ENCODE results near the gene ERCC5.

ERCC5 gene

DNA sequence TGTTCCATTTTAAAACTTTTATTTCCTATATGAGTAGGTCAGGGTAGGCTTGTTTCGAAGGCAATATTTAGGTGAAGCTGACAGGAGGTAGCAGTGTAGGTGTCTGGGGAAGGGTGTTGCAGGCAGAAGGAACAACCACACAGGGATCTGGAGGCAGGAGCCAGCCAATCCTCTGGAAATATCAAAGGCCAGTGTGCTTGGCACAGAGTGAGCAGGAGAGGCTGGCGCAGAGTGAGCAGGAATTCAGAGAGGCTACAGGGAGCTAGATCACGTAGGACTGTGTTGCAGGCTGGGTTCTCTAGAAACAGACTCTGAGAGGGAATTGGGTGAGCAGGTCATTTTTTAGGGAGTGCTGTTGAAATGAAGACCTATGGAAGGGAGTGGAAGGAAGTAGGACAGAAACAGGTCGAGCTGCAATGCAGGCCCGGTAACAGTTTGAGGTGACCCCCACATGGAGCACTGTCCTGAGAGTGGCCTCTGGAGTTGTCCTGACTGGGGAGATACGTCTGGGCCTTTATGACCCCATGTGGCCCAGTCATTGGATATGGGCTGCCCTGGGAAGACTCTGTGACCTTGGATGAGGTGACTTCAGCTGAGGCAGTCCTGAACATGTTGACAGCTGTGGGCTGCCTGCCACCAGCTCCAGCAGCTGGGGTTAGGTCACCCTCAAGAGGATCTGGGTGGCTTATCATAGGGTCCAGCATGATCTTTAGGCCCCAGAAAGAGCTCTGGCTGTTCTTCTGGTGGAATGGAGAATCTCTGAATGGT is 51.7 kb downstream of the ERCC5 start:
- no peak for DNase-seq

DNA sequence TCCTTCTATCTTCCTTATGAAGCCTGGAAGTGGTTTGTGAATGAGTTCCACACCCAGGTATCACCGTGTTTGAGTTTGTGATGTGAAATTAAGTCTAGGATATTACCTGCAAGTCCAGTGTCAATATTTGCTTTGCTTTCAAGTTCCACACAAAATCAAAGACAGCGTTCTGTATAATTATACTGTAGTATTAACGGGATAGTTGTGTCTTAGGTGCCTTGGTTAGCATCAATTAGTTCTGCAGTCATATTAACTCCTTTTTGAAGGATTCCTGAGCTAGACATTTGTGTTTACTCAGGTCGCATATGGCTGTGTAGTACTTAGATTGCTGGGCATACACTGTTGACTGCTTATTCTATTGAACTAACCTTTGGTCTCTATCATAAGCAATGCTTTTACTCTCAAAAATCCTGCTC is 54.4 kb downstream of the ERCC5 start:
- no peak for DNase-seq

DNA sequence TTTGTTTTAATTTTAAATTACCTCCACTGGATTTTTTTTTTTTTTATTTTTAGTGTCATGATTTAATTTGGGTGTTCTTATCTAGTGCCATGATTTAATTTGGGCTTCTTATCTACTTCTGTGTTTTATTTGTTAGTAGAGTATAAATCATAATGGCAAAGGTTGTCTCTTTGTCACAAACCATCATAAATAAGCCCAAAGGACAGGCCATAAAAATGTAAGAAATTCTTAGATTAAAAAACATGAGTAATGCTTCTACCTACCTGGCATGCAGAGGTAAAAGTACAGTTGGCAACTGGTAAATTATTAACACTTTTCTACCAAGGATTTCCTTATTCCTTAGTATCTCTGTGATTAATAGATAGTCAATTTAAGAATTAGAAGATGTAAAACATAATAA is 55.2 kb downstream of the ERCC5 start:
- DNase-seq: no peak

DNA sequence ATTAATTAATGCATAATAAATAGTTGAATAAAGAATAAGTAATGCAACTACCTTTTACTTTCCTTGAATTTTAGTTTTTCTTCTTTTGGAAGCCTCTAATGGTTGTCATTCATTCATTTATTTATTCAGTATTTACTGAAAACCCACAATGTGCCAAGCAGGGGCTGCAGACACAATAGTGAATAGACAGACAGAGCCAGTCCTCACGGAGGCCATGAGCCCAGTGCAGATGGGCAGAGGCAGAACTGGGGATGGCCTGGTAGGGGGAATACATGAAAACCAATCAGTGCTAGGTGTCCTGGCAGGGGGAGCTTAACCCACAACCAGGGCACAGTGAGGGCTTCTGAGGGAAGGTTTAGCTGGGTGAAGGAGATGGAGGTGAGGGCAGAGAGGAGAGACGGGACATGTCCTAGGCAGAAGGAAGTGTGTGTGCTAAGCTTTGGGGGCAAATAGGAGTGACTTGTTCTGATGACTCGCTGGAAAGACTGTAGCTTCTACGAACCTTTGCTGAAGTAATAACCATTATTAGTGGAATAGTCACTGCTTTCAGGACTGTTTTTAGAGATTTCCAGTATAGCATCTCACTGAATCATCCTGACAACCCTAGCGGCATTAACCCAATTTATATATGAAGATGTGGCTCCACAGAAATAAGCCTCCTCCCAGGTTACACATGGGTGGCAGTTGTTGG is 55.9 kb downstream of the ERCC5 start:
- no peak for DNase-seq

DNA sequence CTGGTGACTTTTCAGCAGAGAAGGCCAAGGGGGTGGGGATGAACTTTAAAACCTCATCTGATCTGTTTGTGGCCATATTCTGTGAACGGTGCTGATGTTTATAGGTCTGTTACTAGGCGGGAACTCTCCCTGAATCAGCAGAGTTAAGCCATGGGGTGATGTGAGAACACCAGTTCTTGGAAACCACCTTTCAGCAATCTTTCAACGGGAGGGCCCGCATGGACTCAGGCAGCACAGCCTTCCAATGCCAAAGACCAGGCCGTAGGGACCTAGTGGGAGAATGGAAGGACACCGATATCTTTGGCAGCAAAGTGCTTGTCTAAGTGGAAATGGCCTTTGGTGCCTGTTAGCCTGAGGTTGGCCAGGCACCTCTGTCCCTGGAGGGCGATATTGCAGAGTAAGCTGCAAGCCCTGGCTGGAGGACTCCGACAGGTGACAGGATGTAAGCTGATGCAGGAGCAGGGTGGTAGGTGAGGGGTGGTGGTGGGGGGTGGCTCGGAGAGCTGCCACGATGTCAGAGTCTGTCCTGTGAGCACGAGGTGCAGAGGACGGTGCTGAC is 57.0 kb downstream of the ERCC5 start:
- no peak for DNase-seq

DNA sequence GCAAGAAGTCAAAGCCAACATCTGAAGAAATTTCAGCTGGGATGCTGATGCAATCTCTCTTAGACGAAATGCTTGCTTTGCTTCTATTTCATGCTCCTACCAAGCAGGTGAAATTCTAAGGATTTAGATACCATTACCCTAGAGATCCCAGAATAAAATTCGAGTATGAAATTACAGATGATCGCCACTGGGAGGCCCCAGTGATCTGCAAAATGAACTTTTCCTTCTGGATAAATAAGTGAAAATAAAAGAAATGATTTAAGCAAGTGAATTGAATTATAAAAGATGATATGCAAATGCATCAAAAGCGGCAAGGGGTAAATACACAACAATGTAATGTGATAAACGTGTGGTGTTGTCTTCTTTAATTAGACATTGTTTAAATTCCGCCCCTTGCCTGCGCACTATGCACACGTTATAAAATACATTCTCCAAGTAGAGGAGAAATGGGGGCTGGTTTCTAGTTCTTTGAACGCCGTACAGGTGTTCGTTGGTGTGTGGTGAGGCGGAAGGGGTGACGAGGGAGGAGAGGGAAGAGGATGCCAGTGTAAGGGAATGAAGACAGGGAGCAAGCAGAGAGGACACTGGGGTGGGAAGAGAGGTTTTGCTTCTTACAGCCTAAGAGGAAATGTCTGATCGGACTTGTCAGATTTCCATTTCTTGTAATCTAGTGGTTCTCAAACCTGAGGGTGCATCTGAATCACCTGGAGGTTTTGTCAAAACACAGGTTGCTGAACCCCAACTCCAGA is 58.0 kb downstream of the ERCC5 start:
- no peak for DNase-seq

DNA sequence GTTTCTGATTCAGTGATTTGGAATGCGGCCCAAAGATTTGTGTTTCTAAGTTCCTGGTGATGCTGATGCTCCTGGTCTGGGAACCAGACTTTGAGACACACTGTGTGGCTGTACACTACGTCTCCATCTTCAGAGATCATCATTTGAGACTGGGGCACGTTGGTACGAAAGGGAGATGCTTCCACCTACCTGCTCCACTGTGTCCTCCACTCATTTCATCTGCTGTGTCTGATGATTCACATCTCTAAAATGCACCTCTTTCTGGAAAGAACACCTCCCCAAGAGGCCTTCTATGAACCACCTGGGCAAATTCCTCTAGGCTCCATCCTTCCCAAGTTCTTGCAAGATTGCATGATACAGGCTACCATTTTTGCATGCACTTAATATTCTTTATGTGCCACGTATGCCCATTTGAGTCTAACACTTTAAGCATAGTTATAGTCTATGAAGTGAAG is 58.6 kb downstream of the ERCC5 start:
- no peak for DNase-seq

DNA sequence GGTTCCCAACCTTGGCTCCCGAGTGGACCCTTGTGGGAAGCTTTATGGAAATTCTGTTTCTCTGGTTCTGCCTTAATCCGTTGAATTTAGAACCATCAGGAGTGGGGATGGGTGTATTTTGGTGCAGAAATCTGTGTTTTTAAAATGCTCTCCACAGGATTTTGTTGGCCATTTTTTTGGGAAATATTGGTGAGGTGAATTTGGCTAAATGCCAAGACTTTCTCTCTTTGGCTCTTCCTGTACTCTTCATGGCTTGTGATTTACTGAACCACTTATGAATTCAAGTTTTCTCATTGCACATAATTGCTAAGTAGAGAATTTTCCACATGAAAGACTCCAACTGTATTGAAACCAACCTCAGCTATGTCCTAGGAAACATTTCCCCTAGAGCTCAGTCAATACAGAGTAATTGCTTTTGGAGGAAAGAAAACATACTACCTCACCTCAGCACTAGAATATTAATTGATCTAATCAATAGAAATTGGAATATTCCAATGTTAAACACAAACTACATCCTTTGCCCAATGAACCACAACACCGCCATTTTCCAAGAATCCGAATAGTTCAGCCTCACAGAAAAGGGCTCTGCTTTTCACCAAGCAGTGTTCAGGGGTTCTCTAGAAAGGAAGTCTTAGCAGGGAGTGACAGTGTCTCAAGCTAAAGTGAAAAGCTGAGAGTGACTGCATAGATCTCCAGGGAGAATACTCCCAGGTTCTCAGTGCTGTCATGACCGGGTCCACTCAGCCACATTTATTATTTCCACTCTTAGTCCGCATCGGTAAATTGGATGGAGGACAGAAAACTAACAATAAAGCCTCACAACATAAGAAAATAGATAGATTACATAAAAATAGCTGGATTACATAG is 60.3 kb downstream of the ERCC5 start:
- no peak for DNase-seq

DNA sequence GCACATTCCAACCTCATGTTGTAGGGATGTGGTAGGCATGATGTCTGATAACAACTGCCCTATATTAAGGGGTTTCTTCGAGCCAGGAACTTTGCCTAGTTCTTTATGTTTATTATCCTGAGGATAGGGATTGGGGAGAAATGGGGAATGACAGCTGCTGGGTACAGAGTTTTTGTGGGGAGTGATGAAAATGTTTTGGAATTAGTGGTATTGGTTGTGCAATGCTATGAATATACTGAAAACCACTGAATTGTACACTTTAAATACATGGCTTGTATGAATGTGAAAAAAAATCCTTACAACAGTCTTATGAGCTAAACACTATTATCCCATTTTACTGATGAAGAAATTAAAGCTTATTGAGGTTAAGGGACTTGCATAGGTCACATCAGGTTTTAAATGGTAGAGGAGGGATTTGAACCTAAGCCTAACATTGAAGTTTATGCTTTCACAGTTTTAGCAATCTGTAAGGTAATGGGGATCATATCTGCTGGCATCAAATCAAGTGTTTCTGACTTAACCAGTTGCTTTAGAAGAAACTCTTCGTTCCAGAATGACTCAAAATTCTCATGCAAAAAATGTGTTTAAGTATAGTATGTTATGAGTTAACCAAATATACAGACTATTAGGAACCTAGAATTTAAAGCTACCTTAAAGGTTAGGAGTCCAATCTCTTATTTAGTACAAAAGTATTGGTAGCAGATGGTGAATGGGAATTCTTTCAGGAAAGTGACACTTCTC is 61.4 kb downstream of the ERCC5 start:
- no peak for DNase-seq

DNA sequence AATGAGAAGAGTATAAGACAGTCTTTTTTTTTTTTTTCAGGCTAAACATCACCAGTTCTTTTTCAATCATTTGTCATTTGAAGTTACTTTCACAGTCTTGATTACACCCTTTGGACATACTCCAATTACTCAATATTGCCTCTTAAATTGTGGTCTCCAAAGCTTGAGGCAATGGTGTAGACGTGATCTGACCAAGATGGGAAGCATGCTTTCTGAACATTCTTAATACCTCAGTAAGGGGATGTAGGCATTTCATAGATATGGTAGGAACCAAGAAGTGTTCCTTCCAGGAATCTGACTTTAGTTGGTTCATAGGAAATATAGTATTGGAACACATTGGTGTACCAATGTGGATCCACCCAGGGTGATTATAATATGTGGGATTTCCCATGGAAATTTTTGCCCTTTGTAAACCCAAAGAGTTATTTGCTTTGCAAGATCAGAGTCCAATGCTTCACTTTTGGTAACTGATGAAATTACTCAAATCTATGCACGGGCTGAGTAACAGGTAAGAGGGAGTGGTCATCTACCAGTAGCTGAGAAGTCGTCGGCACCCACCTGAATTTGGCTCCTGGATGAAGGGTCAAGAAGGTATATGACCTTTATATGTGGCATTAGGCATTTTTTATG is 62.2 kb downstream of the ERCC5 start:
- DNase-seq: no peak

DNA sequence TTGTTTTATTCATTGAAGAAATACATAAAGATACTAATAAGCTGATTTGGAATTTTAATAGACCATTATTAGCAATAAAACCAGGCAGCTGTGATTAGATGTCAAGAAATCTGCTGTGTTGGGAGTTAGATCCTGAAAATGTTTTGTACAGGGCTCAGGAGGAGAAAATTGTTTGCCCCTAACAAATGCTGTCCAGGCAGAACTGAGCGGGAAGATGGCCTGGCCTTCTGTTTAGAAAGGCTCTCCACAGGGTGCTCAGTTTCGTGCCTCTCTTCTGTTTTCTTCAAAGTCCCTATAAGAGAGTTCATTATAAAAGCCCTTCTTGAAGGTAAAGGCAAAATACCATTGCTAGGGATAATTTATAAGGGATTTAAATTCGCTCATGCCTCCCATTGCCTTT is 64.1 kb downstream of the ERCC5 start:
- no peak for DNase-seq

DNA sequence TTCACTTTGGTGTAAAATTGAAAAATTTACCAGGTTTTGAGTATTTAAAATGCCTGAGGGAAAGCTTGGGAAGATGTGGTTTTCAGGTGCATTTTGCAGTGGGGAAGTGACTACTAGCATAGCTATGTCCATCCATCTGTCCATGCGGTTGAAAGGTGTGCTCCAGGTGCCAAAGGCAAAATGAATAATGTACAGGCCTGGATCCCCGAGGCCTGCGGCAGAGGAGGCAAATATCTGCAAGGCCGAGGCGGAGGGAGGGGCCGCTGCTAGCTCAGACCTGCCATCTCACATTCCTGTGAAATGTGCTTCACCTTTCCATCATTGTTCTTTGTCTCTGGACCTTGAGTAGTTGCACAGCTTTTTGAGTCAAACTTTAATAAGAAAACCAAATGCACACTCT is 65.5 kb downstream of the ERCC5 start:
- DNase-seq: no peak

DNA sequence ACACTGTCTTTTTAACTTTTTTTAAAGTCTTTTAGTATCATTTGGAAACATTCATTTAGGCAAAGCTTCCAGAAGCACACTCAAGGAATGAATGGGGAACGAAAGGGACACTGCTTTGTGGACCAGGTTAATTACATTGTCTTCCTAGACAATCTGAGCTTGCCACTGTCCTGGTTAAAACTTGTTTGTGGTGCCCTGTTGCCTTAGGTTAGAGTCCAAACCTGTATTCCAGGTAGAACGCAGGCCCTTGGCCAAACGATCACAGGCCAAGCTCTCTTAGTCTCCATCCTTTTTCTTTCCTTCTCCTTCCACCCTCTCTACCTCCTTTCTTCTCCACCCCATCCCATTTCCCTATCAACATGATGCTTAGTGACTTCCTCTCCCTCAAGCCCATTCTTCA is 66.8 kb downstream of the ERCC5 start:
- no peak for DNase-seq

DNA sequence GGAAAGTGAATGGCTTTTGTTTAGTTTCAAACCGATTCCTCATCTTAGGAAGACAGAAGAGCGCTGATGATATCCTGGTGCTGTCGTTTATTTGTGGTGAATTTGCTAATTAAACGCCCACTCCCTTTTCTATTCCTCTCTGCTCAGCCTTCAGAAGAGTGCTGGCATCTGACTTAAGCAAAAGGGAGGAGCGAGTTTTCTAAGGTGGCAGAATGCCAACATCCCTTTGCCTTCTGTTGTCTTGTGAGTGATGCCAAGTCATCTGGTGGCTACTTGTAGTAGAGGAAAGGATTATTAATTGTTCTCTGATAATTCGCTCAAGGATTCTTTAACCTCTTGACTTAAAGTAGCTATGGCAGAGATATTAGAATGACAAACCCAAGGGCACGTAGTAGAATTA is 68.1 kb downstream of the ERCC5 start:
- DNase-seq: no peak

DNA sequence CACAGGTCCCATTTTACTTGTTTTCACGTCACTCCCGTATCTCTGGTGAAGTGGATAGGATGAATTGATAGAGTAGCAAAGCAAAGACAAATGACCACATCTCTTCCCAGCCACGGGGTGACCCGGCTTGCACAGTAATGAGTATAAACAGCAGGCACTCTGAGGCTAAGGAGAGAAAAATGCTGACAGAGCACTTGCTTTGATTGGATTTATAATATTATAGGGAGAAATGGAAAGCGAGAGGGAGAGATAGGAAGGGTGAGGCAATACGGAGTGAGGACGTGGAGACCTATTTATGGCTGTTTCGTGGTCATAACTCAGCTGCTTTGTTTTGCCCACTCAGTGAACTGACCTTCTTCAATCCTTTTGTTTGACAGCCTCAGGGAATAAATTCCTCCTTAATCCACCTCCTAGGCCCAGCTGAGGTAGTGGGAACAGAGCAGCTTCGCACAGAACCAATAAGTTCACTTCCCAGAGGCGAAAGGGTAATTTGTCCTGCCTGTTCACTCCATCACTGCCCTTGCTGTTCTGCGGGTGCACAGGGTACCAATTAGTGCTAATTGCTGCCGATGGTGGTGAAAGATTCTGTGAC is 68.6 kb downstream of the ERCC5 start:
- no peak for DNase-seq

DNA sequence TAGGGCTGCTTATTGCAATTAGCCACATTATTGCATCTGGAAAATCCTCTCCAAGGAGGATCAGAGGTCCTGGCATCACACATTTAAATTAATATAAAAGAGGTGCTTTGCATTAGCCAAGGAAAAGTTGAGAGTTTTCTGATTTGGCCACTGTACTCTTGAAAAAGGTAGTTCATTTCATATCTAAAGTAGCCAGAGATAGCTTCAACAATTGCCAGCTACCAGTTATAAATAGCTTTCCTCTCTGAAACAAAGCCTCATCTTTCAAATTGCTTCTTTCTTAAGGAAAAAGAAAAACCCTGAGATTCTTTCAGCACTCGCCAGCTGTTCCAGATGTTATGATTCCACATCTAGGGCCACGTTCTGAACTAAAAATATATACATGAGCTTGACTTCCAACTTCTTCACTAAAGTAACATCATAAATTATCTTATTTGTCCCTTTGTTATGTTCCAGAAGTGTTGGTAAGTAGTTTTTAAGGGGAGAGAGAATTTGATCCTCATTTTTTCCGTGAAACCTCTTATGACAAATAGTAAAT is 69.6 kb downstream of the ERCC5 start:
- no peak for DNase-seq

DNA sequence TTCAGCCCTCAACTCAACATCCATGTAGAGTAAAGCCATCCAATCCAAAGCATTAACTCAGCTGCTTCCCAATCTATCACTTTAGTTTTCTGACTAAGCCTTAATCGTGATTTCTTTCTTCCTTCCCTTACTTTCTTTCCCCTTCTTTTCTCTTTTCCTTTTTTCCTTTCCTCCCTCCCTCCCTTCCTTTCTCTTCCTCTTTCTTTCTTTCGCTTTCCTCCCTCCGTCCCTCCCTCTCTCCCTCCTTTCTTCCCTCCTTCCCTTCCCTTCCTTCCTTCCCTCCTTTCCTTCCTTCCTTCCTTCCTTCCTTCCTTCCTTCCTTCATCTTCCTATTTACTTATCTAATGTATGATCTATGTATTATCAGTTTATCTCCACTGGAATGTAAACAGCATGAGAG is 71.2 kb downstream of the ERCC5 start:
- no peak for DNase-seq

DNA sequence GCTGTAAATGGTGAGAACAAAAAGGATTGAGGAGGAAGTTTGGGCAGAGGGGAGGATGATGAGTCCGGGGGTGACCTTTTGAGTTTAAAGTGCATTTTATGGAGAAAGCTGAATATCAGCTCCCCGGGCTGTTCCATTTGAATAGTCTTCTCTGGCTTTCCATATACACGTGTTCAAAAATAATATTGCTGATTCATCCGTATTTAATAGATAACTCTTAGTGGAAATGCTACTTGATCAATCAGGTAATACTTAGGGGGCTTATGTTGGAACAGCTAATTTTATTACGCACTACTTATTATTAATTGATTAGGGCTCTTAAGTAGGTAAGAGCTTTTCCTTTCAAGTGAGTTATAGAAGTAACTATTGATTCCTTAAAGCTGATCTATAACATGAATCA is 76.4 kb downstream of the ERCC5 start:
- no peak for DNase-seq
